Progenitor cell of endocrine pancreas (in vitro differentiated cells): ENCODE data around the gene PIAS3. TPM values are rescaled to one million over a fixed set of nuclear protein-coding genes. Genes with fewer than 3 reads are reported as not detected.
"Not testable (repeated sequence)": the region's sequence is repeated elsewhere in the genome, so short reads cannot be mapped to it uniquely, and the experiment has no call there.

Experiments used
- DNase-seq: peaks from one replicate; pipeline ENCODE4 v3.0.0; 2021; ENCODE audit warnings: low spot score; ENCODE audit not compliant: unreplicated experiment
- H3K27ac Mint-ChIP-seq: 2 replicates; pipeline ENCODE4 v1.8.0; 2021; ENCODE audit warnings: mild to moderate bottlenecking, moderate library complexity, mixed read lengths
- H3K27me3 Mint-ChIP-seq: 2 replicates; pipeline ENCODE4 v1.8.0; 2021; ENCODE audit warnings: mixed read lengths
- H3K36me3 Mint-ChIP-seq: 2 replicates; pipeline ENCODE4 v1.8.0; 2022; ENCODE audit warnings: mixed read lengths; ENCODE audit not compliant: insufficient read depth
- H3K4me1 Mint-ChIP-seq: 2 replicates; pipeline ENCODE4 v1.8.0; 2021; ENCODE audit warnings: low read depth, mixed read lengths
- H3K4me3 Mint-ChIP-seq: 2 replicates; pipeline ENCODE4 v1.8.0; 2021; ENCODE audit warnings: low read depth, mild to moderate bottlenecking, moderate library complexity, mixed read lengths
- H3K9me3 Mint-ChIP-seq: 2 replicates; pipeline ENCODE4 v1.8.0; 2021; ENCODE audit warnings: low read depth, mixed read lengths
- CTCF ChIP-seq: fragments of 200-600 bp; sonication (generic); IDR thresholded peaks from one replicate; pipeline ENCODE4 v1.5.0; 2021; ENCODE audit warnings: antibody characterized with exemption, mild to moderate bottlenecking; ENCODE audit not compliant: unreplicated experiment
- total RNA-seq: library from RNA; stranded (reverse); gene quantifications from 2 replicates; pipeline ENCODE4 v1.2.1, GENCODE V29; 2021

Gene PIAS3
- total RNA-seq, 1 donor from 2014 or later, result 36.9 TPM

- Mint-ChIP-seq H3K4me3 (no peak overlapping the region), H3K27me3 (no peaks in the 10 kb centered on the region), H3K9me3 (no peaks in the 10 kb centered on the region), H3K27ac (peak overlapping the region; percentile 59), H3K4me1 (peaks cover 3% of the 10 kb centered on the region), H3K36me3 (peaks cover 16% of the 10 kb centered on the region)
- TF ChIP-seq CTCF, result peak; percentile 58
- DNase-seq, result no peak
These were observed 12.7 kb downstream of the PIAS3 start for GRCh38 chr1:145846201-145846612.

GRCh38 chr1:145845514-145846161, 13.2 kb downstream of the PIAS3 start, which contains the start of gene NUDT17:
NUDT17 (plus strand) TSS chr1:145845630; CDS start chr1:145845641, 11 bp downstream.
- peaks cover 3% of the 10 kb centered on the region for H3K4me1 Mint-ChIP-seq
- peak; percentile 66 for DNase-seq
- peak within 1 kb of the TSS; percentile 59 for H3K27ac Mint-ChIP-seq
- no peaks in the 10 kb centered on the region for H3K27me3 Mint-ChIP-seq
- no peak within 1 kb of the TSS for H3K4me3 Mint-ChIP-seq
- peak; percentile 99 for TF ChIP-seq CTCF
- peaks cover 16% of the 10 kb centered on the region for H3K36me3 Mint-ChIP-seq
- no peaks in the 10 kb centered on the region for H3K9me3 Mint-ChIP-seq

- Mint-ChIP-seq H3K27ac (no peak overlapping the region), H3K4me3 (no peak overlapping the region), H3K27me3 (no peaks in the 10 kb centered on the region), H3K9me3 (no peaks in the 10 kb centered on the region), H3K36me3 (peaks cover 10% of the 10 kb centered on the region), H3K4me1 (peaks cover 3% of the 10 kb centered on the region)
- TF ChIP-seq CTCF, result no peak
- no peak for DNase-seq
These were observed 13.8 kb downstream of the PIAS3 start for GRCh38 chr1:145845144-145845513.

- Mint-ChIP-seq H3K4me1 (peaks cover 3% of the 10 kb centered on the region), H3K27me3 (no peaks in the 10 kb centered on the region)
- no peak for DNase-seq
These were observed 15.8 kb downstream of the PIAS3 start for GRCh38 chr1:145843031-145843430.

GRCh38 chr1:145837656-145838055, 21.2 kb downstream of the PIAS3 start:
- no peak for DNase-seq
- H3K27me3 Mint-ChIP-seq, result no peaks in the 10 kb centered on the region
- H3K4me1 Mint-ChIP-seq, result no peaks in the 10 kb centered on the region
- no peaks in the 10 kb centered on the region for H3K9me3 Mint-ChIP-seq
- H3K4me3 Mint-ChIP-seq, result no peak overlapping the region
- no peak for TF ChIP-seq CTCF
- no peak overlapping the region for H3K27ac Mint-ChIP-seq
- peaks cover 21% of the 10 kb centered on the region for H3K36me3 Mint-ChIP-seq

More at GRCh38 chr1:145843031-145843430, 15.8 kb downstream of the PIAS3 start:
- Mint-ChIP-seq H3K9me3 (no peaks in the 10 kb centered on the region), H3K27ac (no peak overlapping the region), H3K4me3 (no peak overlapping the region), H3K36me3 (peaks cover 7% of the 10 kb centered on the region)
- no peak for TF ChIP-seq CTCF

- not testable (repeated sequence) for H3K4me3 Mint-ChIP-seq, H3K27ac Mint-ChIP-seq, H3K9me3 Mint-ChIP-seq, H3K27me3 Mint-ChIP-seq, H3K4me1 Mint-ChIP-seq, DNase-seq
- H3K36me3 Mint-ChIP-seq, result peaks cover 43% of the 10 kb centered on the region
These were observed 28.1 kb downstream of the PIAS3 start for GRCh38 chr1:145830810-145831209.
